ENCODE data around the gene ZNF541. TPM values are rescaled to one million over a fixed set of nuclear protein-coding genes. Genes with fewer than 3 reads are reported as not detected.

The ZNF541 gene
- total RNA-seq, 2 donors from 2014 or later, result not detected

GRCh38 chr19:47609906-47610894 is 37.3 kb upstream of the ZNF541 start:
- no peaks in the 10 kb centered on the region for H3K27me3 ChIP-seq (replicated peaks; ENCODE audit: insufficient read depth)
- ATAC-seq (ENCODE audit: insufficient number of reproducible peaks, low FRiP score, low read depth), result no peak
- no peak for DNase-seq (ENCODE audit: low spot score)
- H3K27ac ChIP-seq, result peak overlapping the region; percentile 82
- no peaks in the 10 kb centered on the region for H3K9me3 ChIP-seq
- H3K4me3 ChIP-seq, result peak overlapping the region; percentile 93
- no peaks in the 10 kb centered on the region for H3K36me3 ChIP-seq
- H3K4me1 ChIP-seq (ENCODE audit: control insufficient read depth in 1 of 2, low read depth in 2 of 2), result peaks cover 28 to 45% of the 10 kb centered on the region in 2 donors
- no peak for TF ChIP-seq CTCF (IDR thresholded peaks at IDR 0.05)

GRCh38 chr19:47608969-47609905 is 36.3 kb upstream of the ZNF541 start, which contains the start of gene BICRA:
BICRA (plus strand) TSS chr19:47609134; CDS start chr19:47673575, 64,441 bp downstream.
- Histone ChIP-seq H3K9me3 (no peaks in the 10 kb centered on the region), H3K27ac (peak within 1 kb of the TSS; percentile 97 to 99), H3K4me1 (ENCODE audit: control insufficient read depth in 1 of 2, low read depth in 2 of 2) (peaks cover 28 to 45% of the 10 kb centered on the region in 2 donors), H3K36me3 (no peaks in the 10 kb centered on the region), H3K4me3 (peak within 1 kb of the TSS; percentile 94), H3K27me3 (replicated peaks; ENCODE audit: insufficient read depth) (no peaks in the 10 kb centered on the region)
- TF ChIP-seq CTCF (IDR thresholded peaks at IDR 0.05), result no peak
- peak; percentile 42 for DNase-seq (ENCODE audit: low spot score)
- ATAC-seq (ENCODE audit: insufficient number of reproducible peaks, low FRiP score, low read depth), result peak; percentile 73

- H3K4me1 ChIP-seq (ENCODE audit: control insufficient read depth in 1 of 2, low read depth in 2 of 2), result peaks cover 25 to 37% of the 10 kb centered on the region in 2 donors
- H3K4me3 ChIP-seq, result peak overlapping the region; percentile 94
- ATAC-seq (ENCODE audit: insufficient number of reproducible peaks, low FRiP score, low read depth) (peak; percentile 94), DNase-seq (ENCODE audit: low spot score) (peak; percentile 86)
- no peaks in the 10 kb centered on the region for H3K27me3 ChIP-seq (replicated peaks; ENCODE audit: insufficient read depth)
- peak; percentile 48 for TF ChIP-seq CTCF (IDR thresholded peaks at IDR 0.05)
- peak overlapping the region; percentile 97 to 99 for H3K27ac ChIP-seq
- no peaks in the 10 kb centered on the region for H3K36me3 ChIP-seq
- H3K9me3 ChIP-seq, result no peaks in the 10 kb centered on the region
Observed at GRCh38 chr19:47608074-47608918, 35.3 kb upstream of the ZNF541 start.

- no peak for TF ChIP-seq CTCF (IDR thresholded peaks at IDR 0.05)
- no peak for ATAC-seq (ENCODE audit: insufficient number of reproducible peaks, low FRiP score, low read depth)
- H3K9me3 ChIP-seq, result no peaks in the 10 kb centered on the region
- H3K36me3 ChIP-seq, result no peaks in the 10 kb centered on the region
- peaks cover 18 to 30% of the 10 kb centered on the region in 2 donors for H3K4me1 ChIP-seq (ENCODE audit: control insufficient read depth in 1 of 2, low read depth in 2 of 2)
- peak overlapping the region; percentile 94 for H3K4me3 ChIP-seq
- no peaks in the 10 kb centered on the region for H3K27me3 ChIP-seq (replicated peaks; ENCODE audit: insufficient read depth)
- no peak for DNase-seq (ENCODE audit: low spot score)
- peak overlapping the region; percentile 97 to 99 for H3K27ac ChIP-seq
Observed at GRCh38 chr19:47607564-47608073, 34.7 kb upstream of the ZNF541 start.

Data from thoracic aorta (tissue), 2 donors.